SK-N-SH treated with all-trans-retinoic acid at 6 μM for 48 hours (cell line): Measurements from ENCODE around the gene PGR.

Experiments
- CREB5 ChIP-seq: fragments of 250-450 bp; sonication (Bioruptor Pico); IDR thresholded peaks from 2 replicates; pipeline ENCODE4 v1.5.1; 2020; ENCODE audit warnings: low read depth, mild to moderate bottlenecking, moderate library complexity
- RARB ChIP-seq: fragments of 250-450 bp; sonication (Bioruptor Pico); IDR thresholded peaks from 2 replicates; pipeline ENCODE4 v1.8.0; 2021; ENCODE audit warnings: mild to moderate bottlenecking, moderate library complexity

GRCh38 chr11:101061606-101062005 lies 68.0 kb downstream of the PGR start:
- no peak for TF ChIP-seq CREB5 (CRISPR knock-in tag)
- no peak for TF ChIP-seq RARB
